Glutamatergic neuron (in vitro differentiated cells): ENCODE data around the gene PLA2G2E. TPM values are rescaled to one million over a fixed set of nuclear protein-coding genes. Genes with fewer than 3 reads are reported as not detected.
"Not testable (repeated sequence)": the region's sequence is repeated elsewhere in the genome, so short reads cannot be mapped to it uniquely, and the experiment has no call there.

Experiments used
- DNase-seq: peaks from one replicate; pipeline ENCODE4 v3.0.0; 2022
- H3K27ac Mint-ChIP-seq: one replicate; pipeline ENCODE4 v1.8.0; 2020; ENCODE audit warnings: mild to moderate bottlenecking, mixed read lengths, inconsistent platforms; ENCODE audit not compliant: unreplicated experiment
- H3K27me3 Mint-ChIP-seq: one replicate; pipeline ENCODE4 v1.8.0; 2020; ENCODE audit warnings: mild to moderate bottlenecking, moderate library complexity, mixed read lengths, inconsistent platforms; ENCODE audit not compliant: unreplicated experiment
- H3K36me3 Mint-ChIP-seq: one replicate; pipeline ENCODE4 v1.8.0; 2020; ENCODE audit warnings: mild to moderate bottlenecking, mixed read lengths, inconsistent platforms; ENCODE audit not compliant: unreplicated experiment
- H3K4me1 Mint-ChIP-seq: one replicate; pipeline ENCODE4 v1.8.0; 2020; ENCODE audit warnings: mild to moderate bottlenecking, low read depth, mixed read lengths, inconsistent platforms; ENCODE audit not compliant: unreplicated experiment
- H3K4me3 Mint-ChIP-seq: one replicate; pipeline ENCODE4 v1.8.0; 2020; ENCODE audit warnings: mild to moderate bottlenecking, mixed read lengths, inconsistent platforms; ENCODE audit not compliant: unreplicated experiment
- H3K9me3 Mint-ChIP-seq: one replicate; pipeline ENCODE4 v1.8.0; 2020; ENCODE audit warnings: mild to moderate bottlenecking, moderate library complexity, mixed read lengths, inconsistent platforms; ENCODE audit not compliant: unreplicated experiment
- total RNA-seq: library from RNA; stranded (reverse); fragmentation: NEBNext Ultra II Directional; extraction: Animal tissue kit (Norgen Biotek cat#: 25700); gene quantifications from one replicate; pipeline ENCODE4 v1.2.1, GENCODE V29; 2021; ENCODE audit not compliant: unreplicated experiment
- TF ChIP-seq, protein P1 (sequence below): fragments of 200-600 bp; sonication (generic); IDR thresholded peaks from one replicate; pipeline ENCODE4 v1.5.0; 2021; ENCODE audit not compliant: partially characterized antibody, unreplicated experiment

Gene PLA2G2E
- total RNA-seq, 1 donor from 2014 or later: not detected

GRCh38 chr1:19884312-19884711 is 39.1 kb downstream of the PLA2G2E start:
- no peak overlapping the region for H3K4me3 Mint-ChIP-seq
- DNase-seq: no peak
- TF ChIP-seq, protein P1, sequence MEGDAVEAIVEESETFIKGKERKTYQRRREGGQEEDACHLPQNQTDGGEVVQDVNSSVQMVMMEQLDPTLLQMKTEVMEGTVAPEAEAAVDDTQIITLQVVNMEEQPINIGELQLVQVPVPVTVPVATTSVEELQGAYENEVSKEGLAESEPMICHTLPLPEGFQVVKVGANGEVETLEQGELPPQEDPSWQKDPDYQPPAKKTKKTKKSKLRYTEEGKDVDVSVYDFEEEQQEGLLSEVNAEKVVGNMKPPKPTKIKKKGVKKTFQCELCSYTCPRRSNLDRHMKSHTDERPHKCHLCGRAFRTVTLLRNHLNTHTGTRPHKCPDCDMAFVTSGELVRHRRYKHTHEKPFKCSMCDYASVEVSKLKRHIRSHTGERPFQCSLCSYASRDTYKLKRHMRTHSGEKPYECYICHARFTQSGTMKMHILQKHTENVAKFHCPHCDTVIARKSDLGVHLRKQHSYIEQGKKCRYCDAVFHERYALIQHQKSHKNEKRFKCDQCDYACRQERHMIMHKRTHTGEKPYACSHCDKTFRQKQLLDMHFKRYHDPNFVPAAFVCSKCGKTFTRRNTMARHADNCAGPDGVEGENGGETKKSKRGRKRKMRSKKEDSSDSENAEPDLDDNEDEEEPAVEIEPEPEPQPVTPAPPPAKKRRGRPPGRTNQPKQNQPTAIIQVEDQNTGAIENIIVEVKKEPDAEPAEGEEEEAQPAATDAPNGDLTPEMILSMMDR: no peak
- no peaks in the 10 kb centered on the region for H3K36me3 Mint-ChIP-seq
- peaks cover 5% of the 10 kb centered on the region for H3K27me3 Mint-ChIP-seq
- no peaks in the 10 kb centered on the region for H3K9me3 Mint-ChIP-seq
- H3K4me1 Mint-ChIP-seq: peaks cover 11% of the 10 kb centered on the region
- H3K27ac Mint-ChIP-seq: no peak overlapping the region

DNA sequence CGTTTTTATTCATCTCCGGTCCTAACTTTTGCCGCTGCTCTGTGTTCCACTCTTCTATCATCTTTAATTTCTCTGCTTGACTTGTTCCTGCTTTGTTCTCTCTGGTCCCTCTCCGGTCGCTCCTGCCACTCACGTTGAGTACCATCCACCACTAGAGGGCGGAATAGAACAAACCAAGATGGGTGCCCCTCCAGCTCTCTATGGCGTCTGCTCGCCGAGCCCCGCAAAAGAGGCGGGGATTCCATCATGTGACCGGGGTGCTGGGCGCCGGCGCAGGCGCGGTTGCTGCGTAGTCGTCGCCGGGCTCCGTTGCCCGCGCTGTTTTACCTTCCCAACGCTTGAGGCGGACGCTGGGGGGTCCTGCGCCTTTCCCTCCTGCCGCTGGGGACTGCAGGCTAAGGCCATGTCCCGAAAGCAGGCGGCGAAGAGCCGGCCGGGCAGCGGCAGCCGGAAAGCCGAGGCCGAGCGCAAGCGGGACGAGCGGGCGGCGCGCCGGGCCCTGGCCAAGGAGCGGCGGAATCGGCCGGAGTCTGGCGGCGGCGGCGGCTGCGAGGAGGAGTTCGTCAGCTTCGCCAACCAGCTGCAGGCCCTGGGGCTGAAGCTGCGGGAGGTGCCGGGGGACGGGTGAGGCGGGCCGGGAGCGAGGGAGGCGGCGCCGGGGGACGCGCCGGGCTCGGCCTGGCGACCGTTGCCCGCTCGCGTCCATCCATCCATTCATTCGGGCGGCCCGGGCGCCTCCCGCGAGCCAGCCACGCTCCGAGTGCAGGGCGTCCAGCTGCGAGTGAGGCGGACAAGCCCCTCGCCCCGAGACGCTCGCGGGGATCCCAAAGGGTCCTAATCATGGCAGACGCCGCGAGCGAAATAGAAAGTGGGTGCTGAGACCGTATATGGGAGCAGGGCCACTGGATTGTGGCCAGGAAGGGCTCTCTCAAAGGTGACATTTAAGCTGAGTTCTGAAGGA is 41.0 kb downstream of the PLA2G2E start, which contains the start of gene OTUD3:
TSS of gene OTUD3 (plus strand) at position 285 of the 961 bp plus-strand sequence. CDS start at position 404, 119 bp downstream.
- H3K9me3 Mint-ChIP-seq: no peaks in the 10 kb centered on the region
- peak; percentile 95 for DNase-seq
- H3K27me3 Mint-ChIP-seq: peaks cover 5% of the 10 kb centered on the region
- H3K27ac Mint-ChIP-seq: peak within 1 kb of the TSS; percentile 85
- TF ChIP-seq, protein P1: peak; percentile 89
- no peaks in the 10 kb centered on the region for H3K36me3 Mint-ChIP-seq
- H3K4me1 Mint-ChIP-seq: peaks cover 15% of the 10 kb centered on the region
- peak within 1 kb of the TSS; percentile 90 for H3K4me3 Mint-ChIP-seq

- not testable (repeated sequence) for H3K27me3 Mint-ChIP-seq, DNase-seq, H3K27ac Mint-ChIP-seq, H3K4me3 Mint-ChIP-seq, H3K9me3 Mint-ChIP-seq, H3K36me3 Mint-ChIP-seq
- H3K4me1 Mint-ChIP-seq: peaks cover 19% of the 10 kb centered on the region
Observed at GRCh38 chr1:19880841-19881240, 42.6 kb downstream of the PLA2G2E start.

DNA sequence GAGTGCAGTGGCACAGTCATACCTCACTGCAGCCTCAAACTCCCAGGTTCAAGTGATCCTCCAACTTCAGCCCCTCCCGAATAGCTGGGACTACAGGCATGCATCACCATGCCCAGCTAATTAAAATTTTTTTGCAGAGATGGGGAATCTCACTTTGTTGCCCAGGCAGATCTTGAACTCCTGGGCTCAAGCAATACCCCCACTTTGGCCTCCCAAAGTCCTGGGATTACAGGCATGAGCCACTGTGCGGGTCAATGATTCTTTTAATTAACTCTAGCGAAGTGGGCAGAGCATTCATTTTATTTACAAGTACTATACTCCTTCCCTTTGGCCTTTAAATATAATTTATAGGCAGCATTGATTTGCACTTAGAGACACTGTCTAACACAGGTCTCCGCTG is 43.8 kb downstream of the PLA2G2E start:
- H3K4me1 Mint-ChIP-seq: peaks cover 19% of the 10 kb centered on the region
- H3K27me3 Mint-ChIP-seq: peaks cover 7% of the 10 kb centered on the region
- no peaks in the 10 kb centered on the region for H3K36me3 Mint-ChIP-seq
- no peak for DNase-seq
- H3K27ac Mint-ChIP-seq: no peak overlapping the region
- TF ChIP-seq, protein P1: no peak
- H3K4me3 Mint-ChIP-seq: no peak overlapping the region
- peaks cover 3% of the 10 kb centered on the region for H3K9me3 Mint-ChIP-seq

GRCh38 chr1:19879227-19879626 is 44.2 kb downstream of the PLA2G2E start:
- peaks cover 3% of the 10 kb centered on the region for H3K9me3 Mint-ChIP-seq
- no peak overlapping the region for H3K27ac Mint-ChIP-seq
- TF ChIP-seq, protein P1: no peak
- DNase-seq: no peak
- H3K4me1 Mint-ChIP-seq: peaks cover 19% of the 10 kb centered on the region
- no peaks in the 10 kb centered on the region for H3K36me3 Mint-ChIP-seq
- H3K27me3 Mint-ChIP-seq: peaks cover 7% of the 10 kb centered on the region
- H3K4me3 Mint-ChIP-seq: no peak overlapping the region
